H9 (cell line): ENCODE measurements around the gene TYK2. TPM values are rescaled to one million over a fixed set of nuclear protein-coding genes. Genes with fewer than 3 reads are reported as not detected.
A peak's percentile ranks its signal among the peaks of the same experiment; 100 is the strongest.

Experiments
- DNase-seq: peaks from one replicate; pipeline ENCODE4 v3.0.0-alpha.2; 2017
- H2AFZ ChIP-seq: one replicate; pipeline ENCODE4 v1.6.1; 2013; ENCODE audit warnings: mild to moderate bottlenecking, low read length, control low read depth, moderate library complexity
- H2AK5ac ChIP-seq: 2 replicates; pipeline ENCODE4 v1.6.1; 2013; ENCODE audit warnings: low read length, control low read depth, mixed read lengths; ENCODE audit not compliant: insufficient read length
- H2BK120ac ChIP-seq: one replicate; pipeline ENCODE4 v1.6.1; 2013; ENCODE audit warnings: low read depth, mild to moderate bottlenecking, low read length, control low read depth, inconsistent platforms; ENCODE audit not compliant: poor library complexity, severe bottlenecking
- H2BK12ac ChIP-seq: 2 replicates; pipeline ENCODE4 v1.6.1; 2013; ENCODE audit warnings: low read length, control low read depth, mixed read lengths, low read depth; ENCODE audit not compliant: insufficient read length
- H2BK15ac ChIP-seq: 2 replicates; pipeline ENCODE4 v1.6.1; 2013; ENCODE audit warnings: low read depth, low read length, control low read depth
- H2BK20ac ChIP-seq: one replicate; pipeline ENCODE4 v1.6.1; 2013; ENCODE audit warnings: low read depth, mild to moderate bottlenecking, low read length, control low read depth, inconsistent platforms; ENCODE audit not compliant: poor library complexity, severe bottlenecking
- H2BK5ac ChIP-seq: 2 replicates; pipeline ENCODE4 v1.6.1; 2013; ENCODE audit warnings: low read length, control low read depth, mixed read lengths; ENCODE audit not compliant: insufficient read length
- H3K14ac ChIP-seq: 2 replicates; pipeline ENCODE4 v1.6.1; 2013; ENCODE audit warnings: low read length, control low read depth; ENCODE audit not compliant: insufficient read depth
- H3K18ac ChIP-seq: 2 replicates; pipeline ENCODE4 v1.6.1; 2013; ENCODE audit warnings: low read depth, mild to moderate bottlenecking, mixed read lengths, low read length, control low read depth; ENCODE audit not compliant: insufficient read length
- H3K23ac ChIP-seq: 2 replicates; pipeline ENCODE4 v1.6.1; 2013; ENCODE audit warnings: low read length, control low read depth, mixed read lengths, low read depth; ENCODE audit not compliant: insufficient read length
- H3K23me2 ChIP-seq: 2 replicates; pipeline ENCODE4 v1.6.1; 2013; ENCODE audit warnings: low read depth, mild to moderate bottlenecking, mixed read lengths, low read length, control low read depth; ENCODE audit not compliant: insufficient read length, poor library complexity, severe bottlenecking
- H3K27ac ChIP-seq: 2 replicates; pipeline ENCODE4 v1.5.1; 2013; ENCODE audit warnings: low read length, control low read depth, mixed read lengths, low read depth; ENCODE audit not compliant: insufficient read length
- H3K27me3 ChIP-seq: 2 replicates; pipeline ENCODE4 v1.6.1; 2013; ENCODE audit warnings: low read length, control low read depth, inconsistent platforms; ENCODE audit not compliant: insufficient read depth
- H3K4ac ChIP-seq: 2 replicates; pipeline ENCODE4 v1.6.1; 2013; ENCODE audit warnings: low read depth, mild to moderate bottlenecking, control low read depth, inconsistent platforms, low read length, moderate library complexity
- H3K4me1 ChIP-seq: 2 replicates; pipeline ENCODE4 v1.6.1; 2013; ENCODE audit warnings: low read length, control low read depth, inconsistent platforms; ENCODE audit not compliant: insufficient read depth
- H3K4me2 ChIP-seq: 2 replicates; pipeline ENCODE4 v1.6.1; 2013; ENCODE audit warnings: low read length, control low read depth, mixed read lengths; ENCODE audit not compliant: insufficient read length, insufficient read depth
- H3K56ac ChIP-seq: 2 replicates; pipeline ENCODE4 v1.6.1; 2013; ENCODE audit warnings: low read depth, mild to moderate bottlenecking, mixed read lengths, low read length, control low read depth; ENCODE audit not compliant: insufficient read length
- H3K79me1 ChIP-seq: 2 replicates; pipeline ENCODE4 v1.6.1; 2013; ENCODE audit warnings: low read depth, mild to moderate bottlenecking, moderate library complexity, low read length, control low read depth, inconsistent platforms; ENCODE audit not compliant: insufficient read depth, poor library complexity, severe bottlenecking
- H3K79me2 ChIP-seq: 2 replicates; pipeline ENCODE4 v1.6.1; 2013; ENCODE audit warnings: low read length, control low read depth, inconsistent platforms; ENCODE audit not compliant: insufficient read depth
- H3K9ac ChIP-seq: 2 replicates; pipeline ENCODE4 v1.6.1; 2013; ENCODE audit warnings: low read length, control low read depth, mixed read lengths; ENCODE audit not compliant: insufficient read length; ENCODE audit errors: extremely low read depth
- H3K9me3 ChIP-seq: one replicate; pipeline ENCODE4 v1.6.1; 2013; ENCODE audit warnings: low read depth, low read length, inconsistent platforms; ENCODE audit not compliant: control insufficient read depth
- H3T11ph ChIP-seq: one replicate; pipeline ENCODE4 v1.6.1; 2013; ENCODE audit warnings: mild to moderate bottlenecking, low read length, control low read depth, inconsistent platforms
- H4K20me1 ChIP-seq: one replicate; pipeline ENCODE4 v1.6.1; 2013; ENCODE audit not compliant: control insufficient read depth, insufficient read length, insufficient read depth
- H4K5ac ChIP-seq: 2 replicates; pipeline ENCODE4 v1.6.1; 2013; ENCODE audit warnings: low read depth, mild to moderate bottlenecking, mixed read lengths, low read length, control low read depth; ENCODE audit not compliant: insufficient read length
- H4K8ac ChIP-seq: replicated peaks from 2 replicates; pipeline ENCODE4 v1.6.1; 2013; ENCODE audit warnings: low read length, control low read depth, mixed read lengths, low read depth; ENCODE audit not compliant: insufficient read length
- H4K91ac ChIP-seq: 2 replicates; pipeline ENCODE4 v1.6.1; 2013; ENCODE audit warnings: low read depth, mild to moderate bottlenecking, moderate library complexity, mixed read lengths, low read length, control low read depth; ENCODE audit not compliant: insufficient read length
- H3K27ac Mint-ChIP-seq, 3 experiments: 2 replicates in 2 of 3; 3 replicates in 1 of 3; pipeline ENCODE4 v1.8.0; 2020 to 2021; ENCODE audit warnings: mixed read lengths in 3 of 3, mild to moderate bottlenecking in 1 of 3, moderate library complexity in 1 of 3
- H3K27me3 Mint-ChIP-seq: 2 replicates; pipeline ENCODE4 v1.8.0; 2021; ENCODE audit warnings: low read depth, mild to moderate bottlenecking, moderate library complexity, mixed read lengths
- H3K36me3 Mint-ChIP-seq, 3 experiments: 2 replicates in 2 of 3; 3 replicates in 1 of 3; pipeline ENCODE4 v1.8.0; 2020 to 2021; ENCODE audit warnings: low read depth in 3 of 3, mixed read lengths in 3 of 3; ENCODE audit not compliant: insufficient read depth in 1 of 3
- H3K4me1 Mint-ChIP-seq, 2 experiments: 2 replicates each; pipeline ENCODE4 v1.8.0; 2020; ENCODE audit warnings: mixed read lengths in 2 of 2
- H3K4me3 Mint-ChIP-seq, 2 experiments: 2 replicates in 1 of 2; 3 replicates in 1 of 2; pipeline ENCODE4 v1.8.0; 2020 to 2021; ENCODE audit warnings: mild to moderate bottlenecking in 2 of 2, mixed read lengths in 2 of 2, moderate library complexity in 1 of 2
- H3K9me3 Mint-ChIP-seq, 2 experiments: 2 replicates in 1 of 2; 3 replicates in 1 of 2; pipeline ENCODE4 v1.8.0; 2020; ENCODE audit warnings: mild to moderate bottlenecking in 2 of 2, mixed read lengths in 2 of 2, moderate library complexity in 1 of 2
- CTCF ChIP-seq: fragments of 200-600 bp; sonication (generic); conservative IDR thresholded peaks from 3 replicates; pipeline ENCODE4 v1.8.0; 2021; ENCODE audit warnings: antibody characterized with exemption, mild to moderate bottlenecking
- WGBS: extraction: QIAGEN DNeasy Blood & Tissue Kit; methylation state at CpG from one replicate; pipeline ENCODE4 v1.1.7; 2013; ENCODE audit warnings: missing lambda C conversion rate, low lambda C conversion rate, mixed read lengths; ENCODE audit not compliant: insufficient read length; ENCODE audit errors: extremely low coverage; 5-methylcytosine and 5-hydroxymethylcytosine counted together
- total RNA-seq: library from RNA; stranded (reverse); gene quantifications from 2 replicates; pipeline ENCODE4 v1.2.1, GENCODE V29; 2021

The TYK2 gene
- total RNA-seq, 1 experiment from 2014 or later: 61.4 TPM

GRCh38 chr19:10315335-10316214, 64.8 kb downstream of the TYK2 start, which contains the start of gene FDX2:
Gene FDX2, minus strand, starts transcription at chr19:10316015. Its CDS starts 19 bp downstream, at chr19:10315996.
- Mint-ChIP-seq H3K4me1 (peaks cover 11 to 14% of the 10 kb centered on the region in 2 experiments), H3K27me3 (peaks cover 2% of the 10 kb centered on the region), H3K4me3 (peak within 1 kb of the TSS; percentile 87 to 93), H3K9me3 (no peaks in the 10 kb centered on the region), H3K36me3 (peaks cover 13 to 46% (median 26%) of the 10 kb centered on the region in 3 experiments), H3K27ac (peak within 1 kb of the TSS; percentile 79 to 94 (median 92))
- H2BK15ac ChIP-seq: no peak within 1 kb of the TSS
- no peak within 1 kb of the TSS for H4K91ac ChIP-seq
- peak within 1 kb of the TSS; percentile 67 for H3K9ac ChIP-seq
- no peak within 1 kb of the TSS for H3K23ac ChIP-seq
- peak; percentile 93 for DNase-seq
- H3K4ac ChIP-seq: no peak within 1 kb of the TSS
- no peak within 1 kb of the TSS for H2BK120ac ChIP-seq
- no peaks in the 10 kb centered on the region for H4K20me1 ChIP-seq
- H2AFZ ChIP-seq: no peak within 1 kb of the TSS
- no peak within 1 kb of the TSS for H3K18ac ChIP-seq
- H2BK12ac ChIP-seq: no peak within 1 kb of the TSS
- H3K27ac ChIP-seq: no peak within 1 kb of the TSS
- no peaks in the 10 kb centered on the region for H3K4me1 ChIP-seq
- H3K23me2 ChIP-seq: peaks cover 3% of the 10 kb centered on the region
- no peaks in the 10 kb centered on the region for H3K9me3 ChIP-seq
- H3K79me2 ChIP-seq: no peaks in the 10 kb centered on the region
- H2BK5ac ChIP-seq: no peak within 1 kb of the TSS
- H2BK20ac ChIP-seq: no peak within 1 kb of the TSS
- H3K4me2 ChIP-seq: peak within 1 kb of the TSS; percentile 52
- no peak for TF ChIP-seq CTCF
- H3K79me1 ChIP-seq: no peaks in the 10 kb centered on the region
- no peak within 1 kb of the TSS for H3K14ac ChIP-seq
- H2AK5ac ChIP-seq: no peak within 1 kb of the TSS
- H4K8ac ChIP-seq: no peak within 1 kb of the TSS
- no CpG with 5 or more reads among the region's 55 CpGs for WGBS
- H3K56ac ChIP-seq: no peak within 1 kb of the TSS
- no peak within 1 kb of the TSS for H3T11ph ChIP-seq
- H3K27me3 ChIP-seq: no peaks in the 10 kb centered on the region
- no peak within 1 kb of the TSS for H4K5ac ChIP-seq
